ENCODE measurements around the gene FBLN5.

DNA sequence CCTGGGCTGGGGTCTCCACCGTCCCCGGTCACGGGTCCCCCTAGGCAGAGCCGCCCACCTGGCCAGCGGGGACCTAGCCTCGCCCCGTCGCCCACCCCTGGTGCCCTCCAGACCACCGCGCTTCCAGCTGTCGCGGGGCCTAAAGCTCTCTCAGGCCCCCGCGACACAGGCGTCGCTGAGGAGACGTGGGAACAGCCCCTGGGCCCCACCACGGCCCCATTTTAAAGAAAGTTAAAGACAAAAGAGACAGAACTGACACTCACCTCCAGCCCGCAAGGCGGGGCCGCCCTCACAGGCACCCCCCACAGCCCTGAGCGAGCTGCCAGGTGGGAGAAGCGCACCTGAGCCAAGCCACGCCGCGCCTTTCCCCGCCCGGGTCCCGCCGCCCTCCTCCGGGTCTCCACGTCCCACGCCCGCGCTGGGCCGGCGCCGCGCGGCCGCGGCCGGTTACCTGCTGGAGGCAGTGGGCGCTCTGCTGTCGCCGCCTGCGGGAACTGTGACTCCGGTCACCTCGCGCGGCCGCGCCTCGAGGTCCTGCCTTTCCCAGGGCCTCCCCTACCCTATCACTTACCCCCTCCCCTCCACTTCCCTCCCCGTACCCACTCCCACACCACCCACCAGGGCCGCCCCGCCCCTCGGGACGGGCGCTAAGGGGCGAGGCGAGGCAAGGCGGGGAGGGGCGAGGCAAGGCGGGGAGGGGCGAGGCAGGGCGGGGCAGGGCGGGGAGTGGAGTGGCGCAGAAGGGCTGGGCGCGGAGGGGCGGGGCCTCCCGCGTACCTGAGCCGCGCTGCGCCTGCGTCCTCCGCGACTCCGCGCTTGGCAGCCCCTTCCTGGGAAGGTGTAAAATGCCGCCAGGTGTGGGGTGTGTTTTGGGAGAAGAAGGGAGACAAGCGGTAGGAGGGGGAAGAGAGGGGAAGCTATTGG is 111.3 kb downstream of the FBLN5 start:
- no peak for TF ChIP-seq RFX5 (IDR thresholded peaks at IDR 0.05; ENCODE audit: low read length)
- TF ChIP-seq, protein P1, sequence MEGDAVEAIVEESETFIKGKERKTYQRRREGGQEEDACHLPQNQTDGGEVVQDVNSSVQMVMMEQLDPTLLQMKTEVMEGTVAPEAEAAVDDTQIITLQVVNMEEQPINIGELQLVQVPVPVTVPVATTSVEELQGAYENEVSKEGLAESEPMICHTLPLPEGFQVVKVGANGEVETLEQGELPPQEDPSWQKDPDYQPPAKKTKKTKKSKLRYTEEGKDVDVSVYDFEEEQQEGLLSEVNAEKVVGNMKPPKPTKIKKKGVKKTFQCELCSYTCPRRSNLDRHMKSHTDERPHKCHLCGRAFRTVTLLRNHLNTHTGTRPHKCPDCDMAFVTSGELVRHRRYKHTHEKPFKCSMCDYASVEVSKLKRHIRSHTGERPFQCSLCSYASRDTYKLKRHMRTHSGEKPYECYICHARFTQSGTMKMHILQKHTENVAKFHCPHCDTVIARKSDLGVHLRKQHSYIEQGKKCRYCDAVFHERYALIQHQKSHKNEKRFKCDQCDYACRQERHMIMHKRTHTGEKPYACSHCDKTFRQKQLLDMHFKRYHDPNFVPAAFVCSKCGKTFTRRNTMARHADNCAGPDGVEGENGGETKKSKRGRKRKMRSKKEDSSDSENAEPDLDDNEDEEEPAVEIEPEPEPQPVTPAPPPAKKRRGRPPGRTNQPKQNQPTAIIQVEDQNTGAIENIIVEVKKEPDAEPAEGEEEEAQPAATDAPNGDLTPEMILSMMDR (IDR thresholded peaks at IDR 0.05) = no peak
- TF ChIP-seq CHD2 (IDR thresholded peaks at IDR 0.05; ENCODE audit: low read length, partially characterized antibody) = no peak
- TF ChIP-seq, protein P2, sequence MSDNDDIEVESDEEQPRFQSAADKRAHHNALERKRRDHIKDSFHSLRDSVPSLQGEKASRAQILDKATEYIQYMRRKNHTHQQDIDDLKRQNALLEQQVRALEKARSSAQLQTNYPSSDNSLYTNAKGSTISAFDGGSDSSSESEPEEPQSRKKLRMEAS (IDR thresholded peaks at IDR 0.05; ENCODE audit: low read depth) = no peak
- no peak for TF ChIP-seq TAF1 (IDR thresholded peaks at IDR 0.05; ENCODE audit: borderline replicate concordance, low read depth, low read length)
- TF ChIP-seq EZH2phosphoT487 (IDR thresholded peaks at IDR 0.05; ENCODE audit: borderline replicate concordance, low read depth) = no peak
- TF ChIP-seq, protein P3, sequence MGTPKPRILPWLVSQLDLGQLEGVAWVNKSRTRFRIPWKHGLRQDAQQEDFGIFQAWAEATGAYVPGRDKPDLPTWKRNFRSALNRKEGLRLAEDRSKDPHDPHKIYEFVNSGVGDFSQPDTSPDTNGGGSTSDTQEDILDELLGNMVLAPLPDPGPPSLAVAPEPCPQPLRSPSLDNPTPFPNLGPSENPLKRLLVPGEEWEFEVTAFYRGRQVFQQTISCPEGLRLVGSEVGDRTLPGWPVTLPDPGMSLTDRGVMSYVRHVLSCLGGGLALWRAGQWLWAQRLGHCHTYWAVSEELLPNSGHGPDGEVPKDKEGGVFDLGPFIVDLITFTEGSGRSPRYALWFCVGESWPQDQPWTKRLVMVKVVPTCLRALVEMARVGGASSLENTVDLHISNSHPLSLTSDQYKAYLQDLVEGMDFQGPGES (IDR thresholded peaks at IDR 0.05; ENCODE audit: low read depth, low read length) = no peak
